LNCAP (cell line): ENCODE measurements around the gene CPSF2.

Source experiments
- TF ChIP-seq, protein P1 (sequence below): fragments of 450-650 bp; IDR thresholded peaks from 2 replicates; pipeline ENCODE4 v1.5.1; 2017; ENCODE audit warnings: mild to moderate bottlenecking

CPSF2 gene

GRCh38 chr14:92217936-92218335, 96.2 kb downstream of the CPSF2 start:
- TF ChIP-seq, protein P1, sequence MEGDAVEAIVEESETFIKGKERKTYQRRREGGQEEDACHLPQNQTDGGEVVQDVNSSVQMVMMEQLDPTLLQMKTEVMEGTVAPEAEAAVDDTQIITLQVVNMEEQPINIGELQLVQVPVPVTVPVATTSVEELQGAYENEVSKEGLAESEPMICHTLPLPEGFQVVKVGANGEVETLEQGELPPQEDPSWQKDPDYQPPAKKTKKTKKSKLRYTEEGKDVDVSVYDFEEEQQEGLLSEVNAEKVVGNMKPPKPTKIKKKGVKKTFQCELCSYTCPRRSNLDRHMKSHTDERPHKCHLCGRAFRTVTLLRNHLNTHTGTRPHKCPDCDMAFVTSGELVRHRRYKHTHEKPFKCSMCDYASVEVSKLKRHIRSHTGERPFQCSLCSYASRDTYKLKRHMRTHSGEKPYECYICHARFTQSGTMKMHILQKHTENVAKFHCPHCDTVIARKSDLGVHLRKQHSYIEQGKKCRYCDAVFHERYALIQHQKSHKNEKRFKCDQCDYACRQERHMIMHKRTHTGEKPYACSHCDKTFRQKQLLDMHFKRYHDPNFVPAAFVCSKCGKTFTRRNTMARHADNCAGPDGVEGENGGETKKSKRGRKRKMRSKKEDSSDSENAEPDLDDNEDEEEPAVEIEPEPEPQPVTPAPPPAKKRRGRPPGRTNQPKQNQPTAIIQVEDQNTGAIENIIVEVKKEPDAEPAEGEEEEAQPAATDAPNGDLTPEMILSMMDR = no peak
